K562 (cell line): ENCODE data around the gene BTG2.

Experiments used
- BCOR ChIP-seq: fragments of 450-650 bp; IDR thresholded peaks from 2 replicates; pipeline ENCODE4 v1.6.1; 2016
- GATAD2A ChIP-seq: fragments of 450-650 bp; IDR thresholded peaks from 2 replicates; pipeline ENCODE4 v1.6.1; 2017
- POLR2A ChIP-seq: fragments of 450-650 bp; conservative IDR thresholded peaks from 2 replicates; pipeline ENCODE4 v1.6.1; 2016
- USF2 ChIP-seq: sonication (generic); formaldehyde crosslinking; IDR thresholded peaks from 2 replicates; pipeline ENCODE4 v1.5.0; 2020; ENCODE audit warnings: missing genetic modification reagents
- TF ChIP-seq, protein P1 (sequence below): sonication (generic); formaldehyde crosslinking; IDR thresholded peaks from 2 replicates; pipeline ENCODE4 v1.8.1; 2022; ENCODE audit warnings: missing genetic modification reagents

GRCh38 chr1:203336097-203336496, 30.8 kb downstream of the BTG2 start:
- TF ChIP-seq GATAD2A: no peak
- no peak for TF ChIP-seq BCOR
- no peak for TF ChIP-seq POLR2A
- no peak for TF ChIP-seq USF2
- TF ChIP-seq, protein P1, sequence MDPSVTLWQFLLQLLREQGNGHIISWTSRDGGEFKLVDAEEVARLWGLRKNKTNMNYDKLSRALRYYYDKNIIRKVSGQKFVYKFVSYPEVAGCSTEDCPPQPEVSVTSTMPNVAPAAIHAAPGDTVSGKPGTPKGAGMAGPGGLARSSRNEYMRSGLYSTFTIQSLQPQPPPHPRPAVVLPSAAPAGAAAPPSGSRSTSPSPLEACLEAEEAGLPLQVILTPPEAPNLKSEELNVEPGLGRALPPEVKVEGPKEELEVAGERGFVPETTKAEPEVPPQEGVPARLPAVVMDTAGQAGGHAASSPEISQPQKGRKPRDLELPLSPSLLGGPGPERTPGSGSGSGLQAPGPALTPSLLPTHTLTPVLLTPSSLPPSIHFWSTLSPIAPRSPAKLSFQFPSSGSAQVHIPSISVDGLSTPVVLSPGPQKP (CRISPR knock-in tag): no peak
